GM23248 (cell line): ENCODE results near the gene SLF2.

ENCODE experiments used
- EZH2 ChIP-seq: fragments of 200-600 bp; sonication (generic); IDR thresholded peaks from 2 replicates; pipeline ENCODE4 v1.6.1; 2018; ENCODE audit warnings: antibody characterized with exemption, mild to moderate bottlenecking; ENCODE audit not compliant: insufficient read depth, poor library complexity, severe bottlenecking
- EZH2phosphoT487 ChIP-seq: fragments of 200-600 bp; sonication (generic); IDR thresholded peaks from 2 replicates; pipeline ENCODE4 v1.6.1; 2018; ENCODE audit warnings: antibody characterized with exemption, moderate library complexity, mild to moderate bottlenecking, low read depth; ENCODE audit not compliant: insufficient read depth

DNA sequence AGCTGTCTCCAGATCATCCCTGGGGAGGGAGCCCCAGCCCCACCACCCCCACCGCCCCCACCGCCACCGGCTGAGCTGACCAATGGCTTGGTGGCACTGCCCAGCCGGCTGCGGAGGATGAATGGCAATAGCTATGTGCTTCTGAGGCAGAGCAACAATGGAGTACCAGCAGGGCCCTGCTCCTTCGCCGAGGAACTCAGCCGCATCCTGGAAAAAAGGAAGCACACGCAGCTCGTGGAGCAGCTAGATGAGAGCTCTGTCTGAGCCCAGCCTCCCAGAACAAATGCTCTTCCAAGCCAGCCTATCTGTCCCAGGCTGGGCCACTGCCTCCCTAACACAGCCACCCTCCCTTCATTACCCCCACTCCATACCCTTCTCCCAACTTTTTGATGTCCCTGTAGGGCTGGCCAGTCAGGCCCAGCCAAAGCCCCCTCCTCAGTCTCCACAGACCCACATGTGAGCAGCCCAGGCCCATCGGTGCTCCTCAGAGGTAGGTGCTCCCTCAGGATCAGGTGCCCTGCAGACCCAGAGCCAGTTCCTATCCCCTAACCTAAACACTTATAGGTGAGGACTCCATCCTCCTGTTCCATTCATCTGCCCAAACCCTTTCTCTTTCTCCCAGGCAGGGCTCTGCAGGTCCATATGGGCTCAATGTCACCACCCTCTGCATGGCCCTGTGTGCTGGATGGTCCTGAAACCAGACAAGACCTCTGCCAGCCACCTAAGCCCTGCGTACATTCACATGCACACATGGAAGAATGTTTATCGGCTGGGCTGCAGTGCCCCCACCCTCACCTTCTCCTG lies 71.3 kb downstream of the SLF2 start:
- no peak for TF ChIP-seq EZH2
- TF ChIP-seq EZH2phosphoT487, result no peak
